B cell (primary cell): ENCODE results near the gene ACTN2. TPM values are rescaled to one million over a fixed set of nuclear protein-coding genes. Genes with fewer than 3 reads are reported as not detected.

Source experiments
- ATAC-seq: fragments of 200-7000 bp; cut with Tn5 transposase; one replicate; pipeline ENCODE4 v1.10.0; 2021; ENCODE audit warnings: low read depth, mild to moderate bottlenecking, moderate number of reproducible peaks, moderate library complexity
- CTCF ChIA-PET: fragments of 350-600 bp; sonication (Branson Sonifier 250); formaldehyde crosslinking; loops from one replicate; lab custom pipeline; 2021; ENCODE audit warnings: antibody characterized with exemption, inconsistent platforms; lab: Charles Lee
- POLR2A ChIA-PET: fragments of 350-600 bp; sonication (Branson Sonifier 250); formaldehyde crosslinking; loops from one replicate; lab custom pipeline; 2021; ENCODE audit warnings: antibody characterized with exemption; lab: Charles Lee
- DNase-seq: peaks from one replicate; pipeline ENCODE4 v3.0.0; 2013
- H2AFZ ChIP-seq: 2 replicates; pipeline ENCODE4 v1.6.1; 2012; ENCODE audit warnings: mild to moderate bottlenecking, low read depth, low read length; ENCODE audit not compliant: insufficient read depth, poor library complexity, severe bottlenecking
- H3K27ac ChIP-seq, 2 donors: 1 replicate in 1 of 2; 2 replicates in 1 of 2; pipeline ENCODE4 v1.5.1; 2012 to 2013; ENCODE audit warnings: low read length in 2 of 2, mild to moderate bottlenecking in 2 of 2, moderate library complexity in 1 of 2
- H3K27me3 ChIP-seq, 4 experiments: fragments of 200-600 bp in 1 of 4; sonication (generic) in 1 of 4; replicated peaks in 1 of 4; 1 replicate in 2 of 4; 2 replicates in 2 of 4; pipeline versions ENCODE4 v1.6.1 to v1.7.0; 2013 to 2016; ENCODE audit warnings: low read length in 3 of 4, mild to moderate bottlenecking in 2 of 4, mixed read lengths in 1 of 4, moderate library complexity in 1 of 4; ENCODE audit not compliant: insufficient read depth in 4 of 4, control insufficient read depth in 3 of 4; ENCODE audit errors: control extremely low read depth in 1 of 4
- H3K36me3 ChIP-seq, 2 experiments: replicated peaks in 1 of 2; 1 replicate in 1 of 2; 2 replicates in 1 of 2; pipeline versions ENCODE4 v1.6.1 to v1.7.1; 2013; ENCODE audit warnings: low read length in 1 of 2; ENCODE audit not compliant: insufficient read depth in 2 of 2, control insufficient read depth in 1 of 2; ENCODE audit errors: control extremely low read depth in 1 of 2, extremely low read depth in 1 of 2
- H3K4me1 ChIP-seq, 2 donors: fragments of 200-600 bp in 1 of 2; sonication (generic) in 1 of 2; 1 replicate in 1 of 2; 2 replicates in 1 of 2; pipeline versions ENCODE4 v1.5.1 to v1.6.1; 2013 to 2017; ENCODE audit warnings: low read length in 2 of 2; ENCODE audit not compliant: control insufficient read depth in 2 of 2, insufficient read depth in 2 of 2
- H3K4me2 ChIP-seq: replicated peaks from 2 replicates; pipeline ENCODE3; 2012; ENCODE audit warnings: mild to moderate bottlenecking, low read depth, low read length; ENCODE audit not compliant: poor library complexity, severe bottlenecking
- H3K4me3 ChIP-seq, 5 experiments: fragments of 200-600 bp in 1 of 5; sonication (generic) in 1 of 5; 1 replicate in 3 of 5; 2 replicates in 2 of 5; pipeline versions ENCODE4 v1.5.1 to v1.7.0; 2011 to 2016; ENCODE audit warnings: low read length in 4 of 5, mild to moderate bottlenecking in 4 of 5, low read depth in 2 of 5, control low read depth in 1 of 5, moderate library complexity in 1 of 5; ENCODE audit not compliant: insufficient read depth in 1 of 5; ENCODE audit errors: control extremely low read depth in 1 of 5, extremely low read depth in 1 of 5
- H3K79me2 ChIP-seq: fragments of 200-600 bp; sonication (generic); one replicate; pipeline ENCODE4 v1.6.0; 2016; ENCODE audit warnings: low read length; ENCODE audit not compliant: control insufficient read depth, insufficient read depth
- H3K9ac ChIP-seq: fragments of 200-600 bp; sonication (generic); 2 replicates; pipeline ENCODE4 v1.6.1; 2017; ENCODE audit warnings: mild to moderate bottlenecking, low read length, moderate library complexity
- H3K9me3 ChIP-seq, 3 donors: one replicate each; pipeline versions ENCODE4 v1.6.1 to v1.7.1; 2013; ENCODE audit warnings: low read length in 2 of 3; ENCODE audit not compliant: control insufficient read depth in 2 of 3, insufficient read depth in 1 of 3; ENCODE audit errors: control extremely low read depth in 1 of 3
- H4K20me1 ChIP-seq: 2 replicates; pipeline ENCODE4 v1.6.0; 2012; ENCODE audit warnings: mild to moderate bottlenecking, low read length; ENCODE audit not compliant: insufficient read depth, control insufficient read depth, poor library complexity, severe bottlenecking
- H3K27ac Mint-ChIP-seq: one replicate; pipeline ENCODE4 v1.8.0; 2021; ENCODE audit warnings: mixed read lengths
- H3K27me3 Mint-ChIP-seq: one replicate; pipeline ENCODE4 v1.8.0; 2021; ENCODE audit warnings: mixed read lengths
- H3K4me1 Mint-ChIP-seq: one replicate; pipeline ENCODE4 v1.8.0; 2021; ENCODE audit warnings: mixed read lengths
- H3K4me3 Mint-ChIP-seq: one replicate; pipeline ENCODE4 v1.8.0; 2021; ENCODE audit warnings: mixed read lengths
- H3K9me3 Mint-ChIP-seq: one replicate; pipeline ENCODE4 v1.8.0; 2022; ENCODE audit warnings: mixed read lengths; ENCODE audit not compliant: insufficient read depth
- EZH2 ChIP-seq: IDR thresholded peaks from 2 replicates; pipeline ENCODE4 v1.6.1; 2012; ENCODE audit warnings: borderline replicate concordance, low read depth, mild to moderate bottlenecking, moderate library complexity, low read length; ENCODE audit not compliant: insufficient read depth, poor library complexity, severe bottlenecking
- WGBS: methylation state at CpG from one replicate; pipeline ENCODE4 v1.1.5; 2013; ENCODE audit warnings: missing lambda C conversion rate; ENCODE audit not compliant: insufficient coverage; 5-methylcytosine and 5-hydroxymethylcytosine counted together
- intact Hi-C: fragments of 100-400 bp; cut with micrococcal nuclease; formaldehyde crosslinking; loops from one replicate; pipeline ENCODE4 v1.10.0; 2022
- polyA plus RNA-seq: library from polyadenylated mRNA; depleted of rRNA; stranded (reverse); fragments of >200 nt; gene quantifications from 2 replicates; pipeline ENCODE4 v1.2.3, GENCODE V29; 2012
- total RNA-seq, 2 donors: library from RNA; stranded (reverse); fragments of 120-200 nt in 1 of 2; gene quantifications; 1 replicate in 1 of 2; 2 replicates in 1 of 2; pipeline versions ENCODE4 v1.2.3 to v1.2.4, GENCODE V29; 2013 to 2022
- TF ChIP-seq, protein P1 (sequence below): fragments of 200-600 bp; IDR thresholded peaks from one replicate; pipeline ENCODE4 v1.8.0; 2022; ENCODE audit warnings: antibody characterized with exemption, mild to moderate bottlenecking

ACTN2 gene
- total and polyA plus RNA-seq, 2 donors (not counting 1 experiment from before 2014, with no cell fraction given), result 0.30 TPM; not detected in 1

DNA sequence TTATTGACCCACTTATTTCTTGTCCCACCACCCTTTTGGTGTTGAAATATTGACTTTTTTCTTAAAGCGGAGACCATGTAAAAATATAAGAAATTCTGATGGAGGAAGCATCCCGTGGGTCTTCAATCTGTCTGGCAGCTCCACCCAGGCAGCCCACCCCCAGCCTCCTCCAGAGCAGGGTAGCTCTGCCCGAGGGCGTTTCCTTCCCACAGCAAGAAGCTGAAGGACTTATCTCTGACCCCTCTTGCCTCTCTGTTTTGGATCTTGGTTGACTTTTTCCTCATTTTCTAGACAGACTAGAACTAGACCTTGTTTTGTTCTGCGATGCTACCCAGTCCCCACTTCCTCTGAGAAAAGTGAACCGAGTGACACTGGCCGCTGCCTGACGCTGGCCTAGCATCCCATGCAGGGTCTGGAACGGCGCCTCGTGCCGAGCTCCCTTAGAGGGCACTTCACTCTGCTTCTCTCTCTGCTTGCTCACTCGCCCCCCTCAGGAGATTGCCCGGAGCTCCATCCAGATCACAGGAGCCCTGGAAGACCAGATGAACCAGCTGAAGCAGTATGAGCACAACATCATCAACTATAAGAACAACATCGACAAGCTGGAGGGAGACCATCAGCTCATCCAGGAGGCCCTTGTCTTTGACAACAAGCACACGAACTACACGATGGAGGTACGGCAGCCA lies 68.4 kb downstream of the ACTN2 start:
- H3K79me2 ChIP-seq, result no peaks in the 10 kb centered on the region
- H3K4me1 ChIP-seq, result no peaks in the 10 kb centered on the region
- H3K4me3 Mint-ChIP-seq, result no peak overlapping the region
- no peaks in the 10 kb centered on the region for H3K36me3 ChIP-seq
- DNase-seq, result no peak
- intact Hi-C loops, result no loop called here
- no peak overlapping the region for H2AFZ ChIP-seq
- no peaks in the 10 kb centered on the region for H3K27me3 ChIP-seq
- peaks cover 8% of the 10 kb centered on the region for H3K27me3 Mint-ChIP-seq
- peaks cover 2% of the 10 kb centered on the region for H3K4me1 Mint-ChIP-seq
- POLR2A ChIA-PET, result no interaction called here
- H3K27ac Mint-ChIP-seq, result no peak overlapping the region
- 92% methylated on average over 16 of the region's 18 CpGs for WGBS
- H4K20me1 ChIP-seq, result no peaks in the 10 kb centered on the region
- no peak overlapping the region for H3K4me2 ChIP-seq
- TF ChIP-seq EZH2, result no peak
- TF ChIP-seq, protein P1, sequence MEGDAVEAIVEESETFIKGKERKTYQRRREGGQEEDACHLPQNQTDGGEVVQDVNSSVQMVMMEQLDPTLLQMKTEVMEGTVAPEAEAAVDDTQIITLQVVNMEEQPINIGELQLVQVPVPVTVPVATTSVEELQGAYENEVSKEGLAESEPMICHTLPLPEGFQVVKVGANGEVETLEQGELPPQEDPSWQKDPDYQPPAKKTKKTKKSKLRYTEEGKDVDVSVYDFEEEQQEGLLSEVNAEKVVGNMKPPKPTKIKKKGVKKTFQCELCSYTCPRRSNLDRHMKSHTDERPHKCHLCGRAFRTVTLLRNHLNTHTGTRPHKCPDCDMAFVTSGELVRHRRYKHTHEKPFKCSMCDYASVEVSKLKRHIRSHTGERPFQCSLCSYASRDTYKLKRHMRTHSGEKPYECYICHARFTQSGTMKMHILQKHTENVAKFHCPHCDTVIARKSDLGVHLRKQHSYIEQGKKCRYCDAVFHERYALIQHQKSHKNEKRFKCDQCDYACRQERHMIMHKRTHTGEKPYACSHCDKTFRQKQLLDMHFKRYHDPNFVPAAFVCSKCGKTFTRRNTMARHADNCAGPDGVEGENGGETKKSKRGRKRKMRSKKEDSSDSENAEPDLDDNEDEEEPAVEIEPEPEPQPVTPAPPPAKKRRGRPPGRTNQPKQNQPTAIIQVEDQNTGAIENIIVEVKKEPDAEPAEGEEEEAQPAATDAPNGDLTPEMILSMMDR, result no peak
- CTCF ChIA-PET, result interaction anchor here (0.7 to 1.6 kb wide), 2 partner anchors 9 to 11 kb away, joined by 3 to 5 read pairs; no protein-coding TSS in a partner anchor
- no peak overlapping the region for H3K27ac ChIP-seq
- ATAC-seq, result no peak
- H3K4me3 ChIP-seq, result no peak overlapping the region
- no peak overlapping the region for H3K9ac ChIP-seq
- no peaks in the 10 kb centered on the region for H3K9me3 Mint-ChIP-seq
- H3K9me3 ChIP-seq, result no peaks in the 10 kb centered on the region

GRCh38 chr1:236757640-236758039 lies 71.3 kb downstream of the ACTN2 start:
- Histone ChIP-seq H3K36me3 (no peaks in the 10 kb centered on the region), H3K27ac (no peak overlapping the region), H2AFZ (no peak overlapping the region), H3K4me2 (no peak overlapping the region), H3K9ac (no peak overlapping the region), H3K79me2 (no peaks in the 10 kb centered on the region), H3K27me3 (no peaks in the 10 kb centered on the region), H4K20me1 (no peaks in the 10 kb centered on the region), H3K4me1 (no peaks in the 10 kb centered on the region), H3K9me3 (no peaks in the 10 kb centered on the region), H3K4me3 (no peak overlapping the region)
- ATAC-seq (no peak), DNase-seq (no peak)
- peaks cover 2% of the 10 kb centered on the region for H3K4me1 Mint-ChIP-seq
- H3K4me3 Mint-ChIP-seq, result no peak overlapping the region
- CTCF ChIA-PET, result interaction anchor here (1.7 kb wide), 1 partner anchor 655 kb away, joined by 3 read pairs; no protein-coding TSS in a partner anchor
- no peak overlapping the region for H3K27ac Mint-ChIP-seq
- intact Hi-C loops, result loop anchor here (2.0 kb wide), 1 partner anchor 111 kb away; no protein-coding TSS in a partner anchor
- no peak for TF ChIP-seq EZH2
- TF ChIP-seq, protein P1, result no peak
- H3K27me3 Mint-ChIP-seq, result peaks cover 3% of the 10 kb centered on the region
- POLR2A ChIA-PET, result no interaction called here
- H3K9me3 Mint-ChIP-seq, result no peaks in the 10 kb centered on the region
- no CpG with 5 or more reads among the region's 2 CpGs for WGBS
